Upper lobe of left lung (tissue), 4 donors: ENCODE results near the gene ANKRD44.

Source experiments
- EP300 ChIP-seq, 4 donors: sonication (generic); formaldehyde crosslinking; IDR thresholded peaks; one replicate each; pipeline ENCODE4 v1.5.1; 2017; ENCODE audit warnings: antibody characterized with exemption in 4 of 4, control low read depth in 2 of 4
- POLR2A ChIP-seq, 4 donors: fragments of 450-650 bp; IDR thresholded peaks; one replicate each; pipeline ENCODE4 v1.5.1; 2016 to 2017; ENCODE audit warnings: antibody characterized with exemption in 4 of 4, mild to moderate bottlenecking in 2 of 4
- POLR2AphosphoS5 ChIP-seq, 2 donors: sonication (generic); formaldehyde crosslinking; IDR thresholded peaks; one replicate each; pipeline ENCODE4 v1.5.1; 2017; ENCODE audit warnings: antibody characterized with exemption in 2 of 2
- TF ChIP-seq, protein P1 (sequence below), 6 experiments: fragments of 450-650 bp in 4 of 6; fragments of 200-600 bp in 2 of 6; sonication (generic) in 2 of 6; IDR thresholded peaks; one replicate each; pipeline ENCODE4 v1.5.1; 2016 to 2019; ENCODE audit warnings: antibody characterized with exemption in 6 of 6

GRCh38 chr2:197113275-197113711 lies 197.3 kb downstream of the ANKRD44 start:
- TF ChIP-seq POLR2AphosphoS5 (IDR thresholded peaks at IDR 0.05): no peak
- TF ChIP-seq, protein P1, sequence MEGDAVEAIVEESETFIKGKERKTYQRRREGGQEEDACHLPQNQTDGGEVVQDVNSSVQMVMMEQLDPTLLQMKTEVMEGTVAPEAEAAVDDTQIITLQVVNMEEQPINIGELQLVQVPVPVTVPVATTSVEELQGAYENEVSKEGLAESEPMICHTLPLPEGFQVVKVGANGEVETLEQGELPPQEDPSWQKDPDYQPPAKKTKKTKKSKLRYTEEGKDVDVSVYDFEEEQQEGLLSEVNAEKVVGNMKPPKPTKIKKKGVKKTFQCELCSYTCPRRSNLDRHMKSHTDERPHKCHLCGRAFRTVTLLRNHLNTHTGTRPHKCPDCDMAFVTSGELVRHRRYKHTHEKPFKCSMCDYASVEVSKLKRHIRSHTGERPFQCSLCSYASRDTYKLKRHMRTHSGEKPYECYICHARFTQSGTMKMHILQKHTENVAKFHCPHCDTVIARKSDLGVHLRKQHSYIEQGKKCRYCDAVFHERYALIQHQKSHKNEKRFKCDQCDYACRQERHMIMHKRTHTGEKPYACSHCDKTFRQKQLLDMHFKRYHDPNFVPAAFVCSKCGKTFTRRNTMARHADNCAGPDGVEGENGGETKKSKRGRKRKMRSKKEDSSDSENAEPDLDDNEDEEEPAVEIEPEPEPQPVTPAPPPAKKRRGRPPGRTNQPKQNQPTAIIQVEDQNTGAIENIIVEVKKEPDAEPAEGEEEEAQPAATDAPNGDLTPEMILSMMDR (IDR thresholded peaks at IDR 0.05): peak; percentile 31 to 56 (median 50)
- no peak for TF ChIP-seq EP300 (IDR thresholded peaks at IDR 0.05)
- no peak for TF ChIP-seq POLR2A (IDR thresholded peaks at IDR 0.05)
